ENCODE data around the gene HIBCH.

HIBCH gene, protein sequence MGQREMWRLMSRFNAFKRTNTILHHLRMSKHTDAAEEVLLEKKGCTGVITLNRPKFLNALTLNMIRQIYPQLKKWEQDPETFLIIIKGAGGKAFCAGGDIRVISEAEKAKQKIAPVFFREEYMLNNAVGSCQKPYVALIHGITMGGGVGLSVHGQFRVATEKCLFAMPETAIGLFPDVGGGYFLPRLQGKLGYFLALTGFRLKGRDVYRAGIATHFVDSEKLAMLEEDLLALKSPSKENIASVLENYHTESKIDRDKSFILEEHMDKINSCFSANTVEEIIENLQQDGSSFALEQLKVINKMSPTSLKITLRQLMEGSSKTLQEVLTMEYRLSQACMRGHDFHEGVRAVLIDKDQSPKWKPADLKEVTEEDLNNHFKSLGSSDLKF

DNA sequence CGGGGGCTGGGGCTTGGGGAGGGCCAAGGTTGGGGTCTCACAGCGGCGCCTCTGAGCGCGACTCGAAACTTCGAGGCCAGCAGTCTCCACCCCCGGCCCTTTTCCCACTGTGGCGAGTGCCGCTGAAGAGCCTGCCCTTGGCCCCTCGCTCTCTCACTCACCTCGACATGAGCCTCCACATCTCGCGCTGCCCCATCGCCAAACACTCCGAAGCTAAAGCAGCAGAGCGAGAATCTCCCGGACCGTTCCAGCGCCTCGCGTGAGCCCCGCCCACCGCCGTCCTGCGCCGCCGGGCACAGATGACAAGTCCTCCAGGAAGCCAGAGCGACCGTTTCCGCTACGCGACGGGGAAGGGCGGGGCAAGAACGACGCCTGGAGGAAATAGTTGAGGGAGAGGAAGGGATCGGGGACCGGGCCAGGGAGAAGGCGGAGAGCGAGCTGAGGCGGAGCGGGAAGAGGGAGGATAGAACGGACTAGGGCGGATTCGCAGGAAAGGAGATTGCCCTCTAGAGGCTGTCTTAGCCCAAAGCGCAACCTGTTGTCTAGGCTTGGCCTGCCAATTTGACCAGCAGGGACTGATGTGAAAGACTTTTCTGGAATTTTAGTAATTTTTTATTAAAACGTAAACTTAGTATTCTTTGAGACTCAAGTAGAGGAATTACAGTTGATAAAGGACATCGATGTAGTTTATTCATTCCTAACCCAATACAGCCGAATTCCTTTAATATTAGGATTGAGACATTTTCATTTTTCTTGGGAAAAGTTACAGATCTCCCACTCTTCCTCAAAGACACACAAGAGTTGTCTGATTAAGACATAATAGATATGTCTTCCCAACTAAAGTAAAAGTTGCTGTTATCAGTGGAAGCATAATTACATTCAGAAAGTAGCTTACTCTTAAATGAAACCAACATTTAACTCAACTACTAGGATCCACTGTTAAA is at the start of gene HIBCH:
TSS of gene HIBCH (minus strand) at position 272 of the 944 bp plus-strand sequence. CDS start at position 196, 76 bp downstream.
- TF ChIP-seq, protein P1, sequence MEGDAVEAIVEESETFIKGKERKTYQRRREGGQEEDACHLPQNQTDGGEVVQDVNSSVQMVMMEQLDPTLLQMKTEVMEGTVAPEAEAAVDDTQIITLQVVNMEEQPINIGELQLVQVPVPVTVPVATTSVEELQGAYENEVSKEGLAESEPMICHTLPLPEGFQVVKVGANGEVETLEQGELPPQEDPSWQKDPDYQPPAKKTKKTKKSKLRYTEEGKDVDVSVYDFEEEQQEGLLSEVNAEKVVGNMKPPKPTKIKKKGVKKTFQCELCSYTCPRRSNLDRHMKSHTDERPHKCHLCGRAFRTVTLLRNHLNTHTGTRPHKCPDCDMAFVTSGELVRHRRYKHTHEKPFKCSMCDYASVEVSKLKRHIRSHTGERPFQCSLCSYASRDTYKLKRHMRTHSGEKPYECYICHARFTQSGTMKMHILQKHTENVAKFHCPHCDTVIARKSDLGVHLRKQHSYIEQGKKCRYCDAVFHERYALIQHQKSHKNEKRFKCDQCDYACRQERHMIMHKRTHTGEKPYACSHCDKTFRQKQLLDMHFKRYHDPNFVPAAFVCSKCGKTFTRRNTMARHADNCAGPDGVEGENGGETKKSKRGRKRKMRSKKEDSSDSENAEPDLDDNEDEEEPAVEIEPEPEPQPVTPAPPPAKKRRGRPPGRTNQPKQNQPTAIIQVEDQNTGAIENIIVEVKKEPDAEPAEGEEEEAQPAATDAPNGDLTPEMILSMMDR (IDR thresholded peaks at IDR 0.05): peak; percentile 75

DNA sequence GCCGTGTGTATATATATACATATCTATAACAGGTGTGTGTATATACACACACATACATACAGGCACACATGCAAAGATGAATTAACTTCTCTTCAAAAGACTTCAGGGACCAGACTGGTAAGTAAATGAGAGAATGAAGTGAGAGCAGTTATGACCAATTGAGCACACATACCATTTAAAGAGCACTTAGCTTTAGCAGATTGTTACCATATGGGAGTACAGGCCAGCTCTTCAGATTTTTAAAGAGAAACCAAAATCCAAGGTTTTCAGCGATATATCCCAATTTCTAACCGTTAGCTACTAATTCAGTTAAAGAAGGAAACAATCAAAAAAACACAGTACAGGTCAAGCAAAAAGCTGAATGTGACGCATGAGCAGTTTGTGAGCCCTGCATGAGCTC is 47.5 kb upstream of the HIBCH start:
- TF ChIP-seq, protein P1 (IDR thresholded peaks at IDR 0.05): no peak

DNA sequence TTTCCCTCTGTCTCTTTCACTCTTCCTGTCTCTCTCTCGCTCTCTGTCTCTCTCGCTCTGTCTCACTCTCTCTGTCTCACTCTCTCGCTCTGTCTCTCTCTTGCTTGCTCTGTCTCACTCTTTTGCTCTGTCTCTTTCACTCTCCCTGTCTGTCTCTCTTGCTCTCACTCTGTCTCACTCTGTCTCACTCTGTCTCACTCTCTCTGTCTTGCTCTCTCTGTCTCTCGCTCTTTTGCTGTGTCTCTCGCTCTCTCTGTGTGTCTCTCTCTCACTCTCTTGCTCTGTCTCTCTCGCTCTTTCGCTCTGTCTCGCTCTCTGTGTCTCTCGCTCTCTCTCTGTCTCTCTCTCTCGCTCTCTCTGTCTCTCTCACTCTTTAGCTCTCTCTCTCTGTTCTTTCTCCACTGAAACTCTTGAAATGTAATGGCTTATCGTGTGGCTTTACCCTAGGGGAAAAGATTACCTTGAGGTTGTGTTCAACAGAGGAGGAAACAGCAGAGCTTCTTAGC is 46.7 kb upstream of the HIBCH start:
- TF ChIP-seq, protein P1 (IDR thresholded peaks at IDR 0.05): no peak

DNA sequence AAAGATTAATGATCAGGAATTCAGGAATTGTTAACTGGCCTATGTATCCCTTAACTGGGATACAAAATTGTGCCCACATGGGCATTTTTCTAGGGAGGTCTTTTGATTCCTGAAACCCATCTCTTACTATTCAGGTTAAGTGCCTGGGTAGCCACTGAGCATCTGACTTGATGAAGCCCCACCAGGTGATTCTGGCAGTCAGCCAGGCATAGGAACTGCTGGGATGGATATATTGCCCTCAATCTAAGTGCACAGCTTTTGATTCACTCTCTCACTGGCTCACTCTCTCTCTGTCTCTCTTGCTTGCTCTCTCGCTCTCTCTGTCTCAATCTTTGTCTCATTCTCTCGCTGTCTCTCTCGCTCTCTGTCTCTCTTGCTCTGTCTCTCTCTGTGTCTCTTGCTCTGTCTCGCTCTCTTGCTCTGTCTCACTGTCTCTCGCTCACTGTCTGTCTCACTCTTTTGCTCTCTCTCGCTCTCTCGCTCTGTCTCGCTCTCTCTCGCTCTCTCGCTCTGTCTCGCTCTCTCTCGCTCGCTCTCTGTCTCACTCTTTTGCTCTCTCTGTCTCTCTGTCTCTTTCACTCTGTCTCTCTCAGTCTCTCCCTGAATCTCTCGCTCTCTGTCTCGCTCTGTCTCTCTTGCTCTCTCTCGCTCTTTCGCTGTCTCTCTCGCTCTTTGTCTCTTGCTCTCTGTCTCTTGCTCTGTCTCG is 46.0 kb upstream of the HIBCH start:
- TF ChIP-seq, protein P1 (IDR thresholded peaks at IDR 0.05): no peak

DNA sequence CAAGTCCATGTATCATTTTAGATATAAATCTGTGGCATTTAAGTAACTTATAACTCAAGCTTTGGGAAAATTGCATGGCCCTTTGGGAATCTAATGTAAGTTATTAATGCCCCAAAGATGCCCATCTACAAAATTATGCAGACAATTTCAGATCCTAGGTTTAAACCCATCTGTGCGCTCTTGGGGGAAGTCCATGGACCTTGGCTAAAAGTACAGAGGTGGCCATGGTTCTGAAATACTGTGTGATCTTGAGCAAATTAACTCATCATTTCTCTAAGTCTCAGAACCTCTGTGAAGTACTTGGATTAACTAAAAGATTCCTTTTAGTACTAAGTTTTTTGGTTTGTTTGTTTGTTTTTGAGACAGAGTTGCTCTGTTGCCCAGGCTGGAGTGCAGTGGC is 43.3 kb upstream of the HIBCH start:
- TF ChIP-seq, protein P1 (IDR thresholded peaks at IDR 0.05): no peak

DNA sequence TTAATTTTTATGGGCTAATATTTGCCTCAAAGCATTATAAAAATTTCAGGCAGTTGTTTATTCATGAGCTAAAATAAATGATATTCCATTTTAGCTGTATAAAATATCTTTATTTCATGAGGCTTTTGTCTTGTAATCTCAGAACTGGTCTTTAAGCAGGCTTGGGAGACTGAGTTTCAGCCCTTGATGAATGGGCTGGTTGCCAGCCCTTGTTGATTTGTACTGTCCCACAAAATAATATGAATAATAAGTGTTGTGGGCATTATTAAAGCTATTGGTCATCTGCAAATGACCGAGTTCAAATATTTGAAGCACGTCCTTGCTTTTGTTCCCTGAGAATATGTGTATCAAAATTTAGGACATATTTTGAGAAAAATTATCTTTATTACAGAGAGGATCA is 41.9 kb upstream of the HIBCH start:
- TF ChIP-seq, protein P1 (IDR thresholded peaks at IDR 0.05): no peak

DNA sequence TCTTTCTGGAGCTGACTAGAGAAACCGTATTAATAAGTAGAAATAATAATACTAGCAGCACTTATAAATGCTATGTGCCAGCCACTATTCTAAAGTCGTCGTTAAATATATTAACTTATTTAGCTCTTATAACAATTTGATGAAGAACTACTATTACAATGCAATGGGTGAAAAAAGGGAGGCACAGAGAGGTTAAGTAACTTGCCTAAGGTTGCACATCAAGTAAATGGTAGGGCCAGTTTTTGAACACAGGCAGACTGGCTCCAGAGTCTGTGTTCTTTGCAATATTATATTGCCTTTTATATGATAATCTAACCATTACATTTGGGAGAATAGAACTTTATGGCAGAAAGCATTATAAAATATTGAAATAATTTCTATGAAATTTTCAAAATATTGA is 41.3 kb upstream of the HIBCH start:
- TF ChIP-seq, protein P1 (IDR thresholded peaks at IDR 0.05): no peak
